Measurements from ENCODE around the gene PITPNC1.

GRCh38 chr17:67687511-67687910 is 310.4 kb downstream of the PITPNC1 start:
- TF ChIP-seq, protein P1, sequence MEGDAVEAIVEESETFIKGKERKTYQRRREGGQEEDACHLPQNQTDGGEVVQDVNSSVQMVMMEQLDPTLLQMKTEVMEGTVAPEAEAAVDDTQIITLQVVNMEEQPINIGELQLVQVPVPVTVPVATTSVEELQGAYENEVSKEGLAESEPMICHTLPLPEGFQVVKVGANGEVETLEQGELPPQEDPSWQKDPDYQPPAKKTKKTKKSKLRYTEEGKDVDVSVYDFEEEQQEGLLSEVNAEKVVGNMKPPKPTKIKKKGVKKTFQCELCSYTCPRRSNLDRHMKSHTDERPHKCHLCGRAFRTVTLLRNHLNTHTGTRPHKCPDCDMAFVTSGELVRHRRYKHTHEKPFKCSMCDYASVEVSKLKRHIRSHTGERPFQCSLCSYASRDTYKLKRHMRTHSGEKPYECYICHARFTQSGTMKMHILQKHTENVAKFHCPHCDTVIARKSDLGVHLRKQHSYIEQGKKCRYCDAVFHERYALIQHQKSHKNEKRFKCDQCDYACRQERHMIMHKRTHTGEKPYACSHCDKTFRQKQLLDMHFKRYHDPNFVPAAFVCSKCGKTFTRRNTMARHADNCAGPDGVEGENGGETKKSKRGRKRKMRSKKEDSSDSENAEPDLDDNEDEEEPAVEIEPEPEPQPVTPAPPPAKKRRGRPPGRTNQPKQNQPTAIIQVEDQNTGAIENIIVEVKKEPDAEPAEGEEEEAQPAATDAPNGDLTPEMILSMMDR (IDR thresholded peaks at IDR 0.05): no peak
- no peak for TF ChIP-seq POLR2A (IDR thresholded peaks at IDR 0.05)

Data from gastroesophageal sphincter (tissue), 3 donors.